Measurements from ENCODE around the gene OR10G8. TPM values are rescaled to one million over a fixed set of nuclear protein-coding genes. Genes with fewer than 3 reads are reported as not detected.

The OR10G8 gene
- total and polyA plus RNA-seq, 8 donors = not detected

GRCh38 chr11:124079631-124080326 lies 53.2 kb downstream of the OR10G8 start:
- Histone ChIP-seq H3K4me3 (no peak overlapping the region), H3K36me3 (no peaks in the 10 kb centered on the region), H3K4me1 (peaks cover 0 to 12% (median 9%) of the 10 kb centered on the region in 4 donors), H3K27ac (no peak overlapping the region), H3K27me3 (peaks cover 0 to 43% (median 16%) of the 10 kb centered on the region in 3 donors), H3K9me3 (no peaks in the 10 kb centered on the region)
- 53 to 67% (median 56%) methylated on average over 8 of the region's 8 CpGs for WGBS, 5 donors
- no peak for TF ChIP-seq CTCF (IDR thresholded peaks at IDR 0.05)
- TF ChIP-seq POLR2A (IDR thresholded peaks at IDR 0.05) = no peak
- TF ChIP-seq EP300 (IDR thresholded peaks at IDR 0.05) = no peak
- TF ChIP-seq POLR2AphosphoS5 (IDR thresholded peaks at IDR 0.05) = no peak
- intact Hi-C loops (cut with DNase I; ENCODE audit: low total_unique reads) = loop anchor here (10.0 kb wide), 1 partner anchor 115 kb away; no protein-coding TSS in a partner anchor
- DNase-seq = peak in 1 of 2 donors; percentile 64

Other genes with a start within 250 kb of the OR10G8 start
- not detected for gene OR6M1, start 220.4 kb upstream of the OR10G8 start, total RNA-seq
- not detected for gene OR6M1, start 220.4 kb upstream of the OR10G8 start, polyA plus RNA-seq
- not detected for gene TMEM225, start 141.1 kb upstream of the OR10G8 start, total RNA-seq
- not detected for gene TMEM225, start 141.1 kb upstream of the OR10G8 start, polyA plus RNA-seq
- gene OR8D4, start 124.6 kb upstream of the OR10G8 start, total RNA-seq = 1 to 10 TPM in 2 of 5 donors, not detected in 3; 1.4 to 1.5 TPM
- gene OR8D4, start 124.6 kb upstream of the OR10G8 start, polyA plus RNA-seq = not detected
- 1 to 10 TPM in 1 of 5 donors, not detected in 4; 4.4 TPM for gene OR4D5, start 87.2 kb upstream of the OR10G8 start, total RNA-seq
- gene OR4D5, start 87.2 kb upstream of the OR10G8 start, polyA plus RNA-seq = not detected
- not detected for gene OR6T1, start 83.0 kb upstream of the OR10G8 start, total RNA-seq
- not detected for gene OR6T1, start 83.0 kb upstream of the OR10G8 start, polyA plus RNA-seq
- not detected for gene OR10S1, start 49.0 kb upstream of the OR10G8 start, total RNA-seq
- not detected for gene OR10S1, start 49.0 kb upstream of the OR10G8 start, polyA plus RNA-seq
- not detected for gene OR10G6, start 31.6 kb upstream of the OR10G8 start, total RNA-seq
- gene OR10G6, start 31.6 kb upstream of the OR10G8 start, polyA plus RNA-seq = not detected
- 1 to 10 TPM in 1 of 5 donors, under 1 TPM in 1, not detected in 3; 0.73 to 1.2 TPM for gene OR10G4, start 13.8 kb upstream of the OR10G8 start, total RNA-seq
- gene OR10G4, start 13.8 kb upstream of the OR10G8 start, polyA plus RNA-seq = not detected
- under 1 TPM in 1 of 5 donors, not detected in 4; 0.73 TPM for gene OR10G9, start 3.8 kb upstream of the OR10G8 start, total RNA-seq
- not detected for gene OR10G9, start 3.8 kb upstream of the OR10G8 start, polyA plus RNA-seq
- gene OR10G7, start 14.5 kb downstream of the OR10G8 start, total RNA-seq = not detected
- gene OR10G7, start 14.5 kb downstream of the OR10G8 start, polyA plus RNA-seq = not detected
- 100 to 1,000 TPM in 1 of 5 donors, 10 to 100 TPM in 4; 15.4 to 111 (median 39.7) TPM for gene VWA5A, start 88.7 kb downstream of the OR10G8 start, total RNA-seq
- 10 to 100 TPM; 10.1 to 24.1 (median 17.1) TPM for gene VWA5A, start 88.7 kb downstream of the OR10G8 start, polyA plus RNA-seq
- gene OR10D3, start 156.5 kb downstream of the OR10G8 start, total RNA-seq = not detected
- gene OR10D3, start 156.5 kb downstream of the OR10G8 start, polyA plus RNA-seq = not detected
- gene OR8G1, start 214.3 kb downstream of the OR10G8 start, total RNA-seq = not detected
- not detected for gene OR8G1, start 214.3 kb downstream of the OR10G8 start, polyA plus RNA-seq
- not detected for gene OR8G5, start 229.6 kb downstream of the OR10G8 start, total RNA-seq
- not detected for gene OR8G5, start 229.6 kb downstream of the OR10G8 start, polyA plus RNA-seq